ENCODE results near the gene FUT7. TPM values are rescaled to one million over a fixed set of nuclear protein-coding genes. Genes with fewer than 3 reads are reported as not detected.
A peak's percentile ranks its signal among the peaks of the same experiment; 100 is the strongest.

The FUT7 gene
- total and polyA plus RNA-seq, 9 of the 15 experiments (the other 6 are each of a cell fraction or from before 2014, with no cell fraction given) = not detected

DNA sequence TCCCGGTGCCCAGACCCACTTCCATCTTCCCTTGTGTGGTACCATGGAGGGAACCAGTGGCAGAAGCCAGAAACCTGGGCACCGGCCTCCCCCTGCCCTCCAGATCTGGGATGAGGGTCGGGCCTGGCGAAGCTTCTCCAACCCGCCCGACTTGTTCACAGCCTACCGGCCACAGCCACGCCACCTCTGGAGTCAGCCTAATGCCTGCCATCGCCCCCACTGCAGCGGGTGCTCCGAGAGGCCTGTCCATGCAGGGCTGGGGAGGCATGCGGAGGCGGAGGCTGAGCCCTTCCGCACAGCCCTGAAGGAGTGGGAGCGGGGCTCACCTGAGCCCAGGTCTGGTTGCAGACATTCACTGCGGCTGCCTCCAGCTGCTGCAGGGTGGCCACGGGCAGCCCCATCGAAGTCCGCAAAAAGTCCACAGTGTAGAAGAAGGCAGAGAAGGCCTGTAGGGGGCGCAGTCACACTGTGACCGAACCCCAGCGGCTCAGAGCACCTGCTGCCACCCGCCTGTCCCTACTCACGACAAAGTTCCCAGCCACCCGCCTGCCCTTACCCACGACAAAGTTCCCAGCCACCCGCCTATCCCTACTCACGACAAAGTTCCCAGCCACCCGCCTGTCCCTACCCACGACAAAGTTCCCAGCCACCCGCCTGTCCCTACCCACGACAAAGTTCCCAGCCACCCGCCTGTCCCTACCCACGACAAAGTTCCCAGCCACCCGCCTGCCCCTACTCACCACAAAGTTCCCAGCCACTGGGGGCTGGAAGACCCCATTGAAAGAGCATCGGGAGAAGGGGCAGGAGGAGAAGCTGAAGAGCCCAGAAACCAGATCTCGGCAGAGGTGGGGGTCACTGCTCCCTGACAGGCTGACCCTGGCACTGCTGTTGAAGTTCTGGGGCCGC lies 17.9 kb upstream of the FUT7 start (continued):
- TF ChIP-seq OTX1 (CRISPR knock-in tag; IDR thresholded peaks at IDR 0.05) = no peak
- TF ChIP-seq NFRKB (IDR thresholded peaks at IDR 0.05; ENCODE audit: low read depth) = no peak
- peak; percentile 23; the same call in 1 of the 2 replicates for TF ChIP-seq CREM (IDR thresholded peaks at IDR 0.05; ENCODE audit: low read depth)
- TF ChIP-seq MYC (IDR thresholded peaks at IDR 0.05; ENCODE audit: low read depth, low read length) = 0 out of 2 replicates have a peak, but pooled peaks have one; percentile 11
- no peak for TF ChIP-seq MYC (CRISPR knock-in tag; IDR thresholded peaks at IDR 0.05; ENCODE audit: borderline replicate concordance, low read depth)
- no peak for TF ChIP-seq ZZZ3 (IDR thresholded peaks at IDR 0.05)
- TF ChIP-seq SUPT5H (IDR thresholded peaks at IDR 0.05) = no peak
- no peak for TF ChIP-seq POU5F1 (IDR thresholded peaks at IDR 0.05; ENCODE audit: borderline replicate concordance, low read depth, low read length, partially characterized antibody)
- no peak for TF ChIP-seq MIER1 (IDR thresholded peaks at IDR 0.05; ENCODE audit: low read depth)
- no peak for TF ChIP-seq SPI1 (IDR thresholded peaks at IDR 0.05; ENCODE audit: borderline replicate concordance, low read depth, low read length)
- TF ChIP-seq, protein P1, sequence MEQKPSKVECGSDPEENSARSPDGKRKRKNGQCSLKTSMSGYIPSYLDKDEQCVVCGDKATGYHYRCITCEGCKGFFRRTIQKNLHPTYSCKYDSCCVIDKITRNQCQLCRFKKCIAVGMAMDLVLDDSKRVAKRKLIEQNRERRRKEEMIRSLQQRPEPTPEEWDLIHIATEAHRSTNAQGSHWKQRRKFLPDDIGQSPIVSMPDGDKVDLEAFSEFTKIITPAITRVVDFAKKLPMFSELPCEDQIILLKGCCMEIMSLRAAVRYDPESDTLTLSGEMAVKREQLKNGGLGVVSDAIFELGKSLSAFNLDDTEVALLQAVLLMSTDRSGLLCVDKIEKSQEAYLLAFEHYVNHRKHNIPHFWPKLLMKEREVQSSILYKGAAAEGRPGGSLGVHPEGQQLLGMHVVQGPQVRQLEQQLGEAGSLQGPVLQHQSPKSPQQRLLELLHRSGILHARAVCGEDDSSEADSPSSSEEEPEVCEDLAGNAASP (IDR thresholded peaks at IDR 0.05) = no peak
- TF ChIP-seq MYNN (IDR thresholded peaks at IDR 0.05) = 0 out of 2 replicates have a peak, but pooled peaks have one; percentile 29
- no peak for TF ChIP-seq MYNN (CRISPR knock-in tag; IDR thresholded peaks at IDR 0.05)
- TF ChIP-seq, protein P2, sequence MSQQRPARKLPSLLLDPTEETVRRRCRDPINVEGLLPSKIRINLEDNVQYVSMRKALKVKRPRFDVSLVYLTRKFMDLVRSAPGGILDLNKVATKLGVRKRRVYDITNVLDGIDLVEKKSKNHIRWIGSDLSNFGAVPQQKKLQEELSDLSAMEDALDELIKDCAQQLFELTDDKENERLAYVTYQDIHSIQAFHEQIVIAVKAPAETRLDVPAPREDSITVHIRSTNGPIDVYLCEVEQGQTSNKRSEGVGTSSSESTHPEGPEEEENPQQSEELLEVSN (IDR thresholded peaks at IDR 0.05; ENCODE audit: borderline replicate concordance in 1 of 2, extremely low read depth in 1 of 2, insufficient read depth in 1 of 2, insufficient read length in 1 of 2, low read depth in 1 of 2, low read length in 1 of 2, poor library complexity in 1 of 2, severe bottlenecking in 1 of 2) = peak in 1 of 2 experiments; percentile 43
- TF ChIP-seq GABPB1 (CRISPR knock-in tag; IDR thresholded peaks at IDR 0.05) = peak; percentile 37; the same call in 1 of the 2 replicates
- no peak for TF ChIP-seq MAFF (IDR thresholded peaks at IDR 0.05; ENCODE audit: low read length)
- TF ChIP-seq, protein P3, sequence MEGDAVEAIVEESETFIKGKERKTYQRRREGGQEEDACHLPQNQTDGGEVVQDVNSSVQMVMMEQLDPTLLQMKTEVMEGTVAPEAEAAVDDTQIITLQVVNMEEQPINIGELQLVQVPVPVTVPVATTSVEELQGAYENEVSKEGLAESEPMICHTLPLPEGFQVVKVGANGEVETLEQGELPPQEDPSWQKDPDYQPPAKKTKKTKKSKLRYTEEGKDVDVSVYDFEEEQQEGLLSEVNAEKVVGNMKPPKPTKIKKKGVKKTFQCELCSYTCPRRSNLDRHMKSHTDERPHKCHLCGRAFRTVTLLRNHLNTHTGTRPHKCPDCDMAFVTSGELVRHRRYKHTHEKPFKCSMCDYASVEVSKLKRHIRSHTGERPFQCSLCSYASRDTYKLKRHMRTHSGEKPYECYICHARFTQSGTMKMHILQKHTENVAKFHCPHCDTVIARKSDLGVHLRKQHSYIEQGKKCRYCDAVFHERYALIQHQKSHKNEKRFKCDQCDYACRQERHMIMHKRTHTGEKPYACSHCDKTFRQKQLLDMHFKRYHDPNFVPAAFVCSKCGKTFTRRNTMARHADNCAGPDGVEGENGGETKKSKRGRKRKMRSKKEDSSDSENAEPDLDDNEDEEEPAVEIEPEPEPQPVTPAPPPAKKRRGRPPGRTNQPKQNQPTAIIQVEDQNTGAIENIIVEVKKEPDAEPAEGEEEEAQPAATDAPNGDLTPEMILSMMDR (IDR thresholded peaks at IDR 0.05 in 2 of 3, conservative IDR thresholded peaks at IDR 0.05 in 1 of 3; ENCODE audit: insufficient read depth in 2 of 3, low read depth in 1 of 3, low read length in 3 of 3) = peak; percentile 83 to 85 (median 83)
- TF ChIP-seq CTBP1 (IDR thresholded peaks at IDR 0.05; ENCODE audit: borderline replicate concordance) = peak; percentile 44; the same call in 1 of the 2 replicates
- no peak for TF ChIP-seq ZNF133 (CRISPR knock-in tag; IDR thresholded peaks at IDR 0.05)
- TF ChIP-seq TFAP4 (CRISPR knock-in tag; IDR thresholded peaks at IDR 0.05; ENCODE audit: borderline replicate concordance) = peak; percentile 68; the same call in 1 of the 2 replicates
- TF ChIP-seq PTBP1 (IDR thresholded peaks at IDR 0.05; ENCODE audit: low read depth, low read length) = no peak
